Measurements from ENCODE around the gene MSL3B. TPM values are rescaled to one million over a fixed set of nuclear protein-coding genes. Genes with fewer than 3 reads are reported as not detected.

The MSL3B gene

Other genes with a start within 250 kb of the MSL3B start
- gene UGT1A10, start 231.9 kb downstream of the MSL3B start, total RNA-seq = under 1 TPM; 0.52 to 0.99 TPM
- not detected for gene UGT1A9, start 196.5 kb downstream of the MSL3B start, total RNA-seq
- gene UGT1A7, start 186.5 kb downstream of the MSL3B start, total RNA-seq = not detected
- gene UGT1A6, start 175.5 kb downstream of the MSL3B start, total RNA-seq = under 1 TPM in 1 of 2 donors, not detected in 1; 0.33 TPM
- gene UGT1A5, start 155.5 kb downstream of the MSL3B start, total RNA-seq = not detected
- 1 to 10 TPM in 1 of 2 donors, not detected in 1; 3.3 TPM for gene UGT1A4, start 149.7 kb downstream of the MSL3B start, total RNA-seq
- not detected for gene UGT1A3, start 139.3 kb downstream of the MSL3B start, total RNA-seq
- gene UGT1A1, start 108.1 kb downstream of the MSL3B start, total RNA-seq = not detected
- not detected for gene MROH2A, start 90.1 kb downstream of the MSL3B start, total RNA-seq
- gene HJURP, start 13.9 kb downstream of the MSL3B start, total RNA-seq = 1 to 10 TPM in 1 of 2 donors, not detected in 1; 3.6 TPM
- under 1 TPM in 1 of 2 donors, not detected in 1; 0.78 TPM for gene TRPM8, start 49.0 kb upstream of the MSL3B start, total RNA-seq
- not detected for gene SPP2, start 182.3 kb upstream of the MSL3B start, total RNA-seq

Measured in body of pancreas (tissue), 2 donors.